ENCODE data around the gene MAPK13.
A peak's percentile ranks its signal among the peaks of the same experiment; 100 is the strongest.
"Not testable (repeated sequence)": the region's sequence is repeated elsewhere in the genome, so short reads cannot be mapped to it uniquely, and the experiment has no call there.

MAPK13 gene

GRCh38 chr6:36129941-36130666, at the start of gene MAPK13:
Gene MAPK13, plus strand, starts transcription at chr6:36130513. Its CDS starts 70 bp downstream, at chr6:36130583.
- Mint-ChIP-seq H3K36me3 (peaks cover 18% of the 10 kb centered on the region), H3K4me1 (peaks cover 61% of the 10 kb centered on the region), H3K9me3 (no peaks in the 10 kb centered on the region), H3K27me3 (no peaks in the 10 kb centered on the region), H3K4me3 (peak within 1 kb of the TSS; percentile 81), H3K27ac (peak within 1 kb of the TSS; percentile 95)
- CTCF ChIA-PET, result interaction anchor here (0.7 to 2.8 kb wide), 4 partner anchors 8 to 103 kb away, joined by 3 to 18 read pairs (median 8); partner anchors contain the start of gene MAPK14
- DNase-seq, result peak; percentile 56

GRCh38 chr6:36082318-36082717, 48.0 kb upstream of the MAPK13 start:
- Mint-ChIP-seq H3K4me3 (no peak overlapping the region), H3K27ac (no peak overlapping the region), H3K36me3 (peaks cover 74% of the 10 kb centered on the region), H3K27me3 (no peaks in the 10 kb centered on the region), H3K4me1 (no peaks in the 10 kb centered on the region), H3K9me3 (peaks cover 10% of the 10 kb centered on the region)
- CTCF ChIA-PET, result interaction anchor here (0.6 to 1.4 kb wide), 2 partner anchors 12 to 458 kb away, joined by 4 read pairs; no protein-coding TSS in a partner anchor
- no peak for DNase-seq

- no peaks in the 10 kb centered on the region for H3K27me3 Mint-ChIP-seq
- CTCF ChIA-PET, result no interaction called here
Measured at GRCh38 chr6:36083446-36083845, 46.9 kb upstream of the MAPK13 start.

GRCh38 chr6:36088204-36088603, 42.1 kb upstream of the MAPK13 start:
- peaks cover 56% of the 10 kb centered on the region for H3K36me3 Mint-ChIP-seq
- DNase-seq, H3K4me3 Mint-ChIP-seq, H3K9me3 Mint-ChIP-seq, H3K27me3 Mint-ChIP-seq, H3K27ac Mint-ChIP-seq, CTCF ChIA-PET, H3K4me1 Mint-ChIP-seq: not testable (repeated sequence)

More at GRCh38 chr6:36083446-36083845, 46.9 kb upstream of the MAPK13 start:
- no peak overlapping the region for H3K27ac Mint-ChIP-seq
- H3K4me1 Mint-ChIP-seq, result no peaks in the 10 kb centered on the region
- H3K36me3 Mint-ChIP-seq, result peaks cover 79% of the 10 kb centered on the region
- H3K4me3 Mint-ChIP-seq, result no peak overlapping the region
- H3K9me3 Mint-ChIP-seq, result peaks cover 10% of the 10 kb centered on the region
- no peak for DNase-seq

GRCh38 chr6:36089048-36089447, 41.3 kb upstream of the MAPK13 start:
- Mint-ChIP-seq H3K27ac (no peak overlapping the region), H3K4me3 (no peak overlapping the region), H3K4me1 (no peaks in the 10 kb centered on the region), H3K36me3 (peaks cover 47% of the 10 kb centered on the region), H3K27me3 (no peaks in the 10 kb centered on the region), H3K9me3 (peaks cover 4% of the 10 kb centered on the region)
- CTCF ChIA-PET, result no interaction called here
- no peak for DNase-seq

- H3K36me3 Mint-ChIP-seq, result peaks cover 36% of the 10 kb centered on the region
Measured at GRCh38 chr6:36094238-36094637, 36.1 kb upstream of the MAPK13 start.

GRCh38 chr6:36094753-36095496, 35.4 kb upstream of the MAPK13 start:
- H3K4me1 Mint-ChIP-seq, result peaks cover 31% of the 10 kb centered on the region
- H3K27ac Mint-ChIP-seq, result peak overlapping the region; percentile 11
- H3K9me3 Mint-ChIP-seq, result no peaks in the 10 kb centered on the region
- no peak overlapping the region for H3K4me3 Mint-ChIP-seq
- no peaks in the 10 kb centered on the region for H3K27me3 Mint-ChIP-seq
- H3K36me3 Mint-ChIP-seq, result peaks cover 36% of the 10 kb centered on the region
- peak; percentile 85 for DNase-seq
- CTCF ChIA-PET, result interaction anchor here (0.6 to 7.1 kb wide), 29 partner anchors 9 to 357 kb away, joined by 3 to 124 read pairs (median 5); partner anchors contain the start of genes MAPK14 and SRPK1

More at GRCh38 chr6:36094238-36094637, 36.1 kb upstream of the MAPK13 start:
- CTCF ChIA-PET, result interaction anchor here (0.7 to 7.1 kb wide), 22 partner anchors 8 to 356 kb away, joined by 3 to 124 read pairs (median 5); partner anchors contain the start of genes MAPK14 and SRPK1
- Mint-ChIP-seq H3K4me3 (no peak overlapping the region), H3K27me3 (no peaks in the 10 kb centered on the region), H3K9me3 (no peaks in the 10 kb centered on the region), H3K4me1 (peaks cover 24% of the 10 kb centered on the region), H3K27ac (no peak overlapping the region)
- DNase-seq, result no peak

GRCh38 chr6:36095497-36096391, 34.6 kb upstream of the MAPK13 start:
- H3K36me3 Mint-ChIP-seq, result peaks cover 39% of the 10 kb centered on the region
- no peak overlapping the region for H3K4me3 Mint-ChIP-seq
- no peaks in the 10 kb centered on the region for H3K27me3 Mint-ChIP-seq
- CTCF ChIA-PET, result interaction anchor here (0.6 to 7.1 kb wide), 22 partner anchors 9 to 301 kb away, joined by 3 to 124 read pairs (median 5); partner anchors contain the start of genes MAPK14 and SRPK1
- H3K4me1 Mint-ChIP-seq, result peaks cover 36% of the 10 kb centered on the region
- DNase-seq, result no peak
- H3K27ac Mint-ChIP-seq, result peak overlapping the region; percentile 11
- no peaks in the 10 kb centered on the region for H3K9me3 Mint-ChIP-seq

GRCh38 chr6:36098253-36098919, 31.9 kb upstream of the MAPK13 start:
- no peaks in the 10 kb centered on the region for H3K9me3 Mint-ChIP-seq
- no peaks in the 10 kb centered on the region for H3K27me3 Mint-ChIP-seq
- H3K36me3 Mint-ChIP-seq, result peaks cover 35% of the 10 kb centered on the region
- H3K27ac Mint-ChIP-seq, result no peak overlapping the region
- CTCF ChIA-PET, result interaction anchor here (0.8 to 7.1 kb wide), 3 partner anchors 23 to 70 kb away, joined by 3 to 124 read pairs (median 20); partner anchors contain the start of gene MAPK14
- H3K4me1 Mint-ChIP-seq, result peaks cover 39% of the 10 kb centered on the region
- DNase-seq, result no peak
- H3K4me3 Mint-ChIP-seq, result no peak overlapping the region

GRCh38 chr6:36098920-36099647, 31.2 kb upstream of the MAPK13 start:
- no peak for DNase-seq
- no peak overlapping the region for H3K4me3 Mint-ChIP-seq
- no peaks in the 10 kb centered on the region for H3K27me3 Mint-ChIP-seq
- H3K36me3 Mint-ChIP-seq, result peaks cover 42% of the 10 kb centered on the region
- no peaks in the 10 kb centered on the region for H3K9me3 Mint-ChIP-seq
- CTCF ChIA-PET, result interaction anchor here (0.8 to 7.1 kb wide), 3 partner anchors 13 to 71 kb away, joined by 3 to 124 read pairs (median 5); partner anchors contain the start of gene MAPK14
- peaks cover 39% of the 10 kb centered on the region for H3K4me1 Mint-ChIP-seq
- peak overlapping the region; percentile 80 for H3K27ac Mint-ChIP-seq

- Mint-ChIP-seq H3K4me3 (no peak overlapping the region), H3K4me1 (peaks cover 33% of the 10 kb centered on the region), H3K36me3 (peaks cover 45% of the 10 kb centered on the region), H3K27me3 (no peaks in the 10 kb centered on the region), H3K9me3 (no peaks in the 10 kb centered on the region), H3K27ac (peak overlapping the region; percentile 80)
- DNase-seq, result no peak
- CTCF ChIA-PET, result interaction anchor here (1.5 to 2.3 kb wide), 2 partner anchors 13 to 21 kb away, joined by 5 to 6 read pairs; no protein-coding TSS in a partner anchor
Measured at GRCh38 chr6:36099869-36100483, 30.3 kb upstream of the MAPK13 start.

GRCh38 chr6:36101691-36102090, 28.6 kb upstream of the MAPK13 start:
- CTCF ChIA-PET, result interaction anchor here (2.3 kb wide), 1 partner anchor 19 kb away, joined by 6 read pairs; no protein-coding TSS in a partner anchor
- no peak for DNase-seq
- Mint-ChIP-seq H3K36me3 (peaks cover 44% of the 10 kb centered on the region), H3K27me3 (no peaks in the 10 kb centered on the region), H3K4me1 (peaks cover 27% of the 10 kb centered on the region), H3K4me3 (no peak overlapping the region), H3K27ac (no peak overlapping the region), H3K9me3 (no peaks in the 10 kb centered on the region)
